NCI-H187 treated with DMSO at 0.1 percent for 48 hours (cell line): ENCODE data around the gene ZDHHC17.
"Not testable (repeated sequence)": the region's sequence is repeated elsewhere in the genome, so short reads cannot be mapped to it uniquely, and the experiment has no call there.

ENCODE experiments used
- DNase-seq: peaks from one replicate; lab custom pipeline; 2025; lab: John Stamatoyannopoulos, UW

Gene ZDHHC17, protein sequence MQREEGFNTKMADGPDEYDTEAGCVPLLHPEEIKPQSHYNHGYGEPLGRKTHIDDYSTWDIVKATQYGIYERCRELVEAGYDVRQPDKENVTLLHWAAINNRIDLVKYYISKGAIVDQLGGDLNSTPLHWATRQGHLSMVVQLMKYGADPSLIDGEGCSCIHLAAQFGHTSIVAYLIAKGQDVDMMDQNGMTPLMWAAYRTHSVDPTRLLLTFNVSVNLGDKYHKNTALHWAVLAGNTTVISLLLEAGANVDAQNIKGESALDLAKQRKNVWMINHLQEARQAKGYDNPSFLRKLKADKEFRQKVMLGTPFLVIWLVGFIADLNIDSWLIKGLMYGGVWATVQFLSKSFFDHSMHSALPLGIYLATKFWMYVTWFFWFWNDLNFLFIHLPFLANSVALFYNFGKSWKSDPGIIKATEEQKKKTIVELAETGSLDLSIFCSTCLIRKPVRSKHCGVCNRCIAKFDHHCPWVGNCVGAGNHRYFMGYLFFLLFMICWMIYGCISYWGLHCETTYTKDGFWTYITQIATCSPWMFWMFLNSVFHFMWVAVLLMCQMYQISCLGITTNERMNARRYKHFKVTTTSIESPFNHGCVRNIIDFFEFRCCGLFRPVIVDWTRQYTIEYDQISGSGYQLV

DNA sequence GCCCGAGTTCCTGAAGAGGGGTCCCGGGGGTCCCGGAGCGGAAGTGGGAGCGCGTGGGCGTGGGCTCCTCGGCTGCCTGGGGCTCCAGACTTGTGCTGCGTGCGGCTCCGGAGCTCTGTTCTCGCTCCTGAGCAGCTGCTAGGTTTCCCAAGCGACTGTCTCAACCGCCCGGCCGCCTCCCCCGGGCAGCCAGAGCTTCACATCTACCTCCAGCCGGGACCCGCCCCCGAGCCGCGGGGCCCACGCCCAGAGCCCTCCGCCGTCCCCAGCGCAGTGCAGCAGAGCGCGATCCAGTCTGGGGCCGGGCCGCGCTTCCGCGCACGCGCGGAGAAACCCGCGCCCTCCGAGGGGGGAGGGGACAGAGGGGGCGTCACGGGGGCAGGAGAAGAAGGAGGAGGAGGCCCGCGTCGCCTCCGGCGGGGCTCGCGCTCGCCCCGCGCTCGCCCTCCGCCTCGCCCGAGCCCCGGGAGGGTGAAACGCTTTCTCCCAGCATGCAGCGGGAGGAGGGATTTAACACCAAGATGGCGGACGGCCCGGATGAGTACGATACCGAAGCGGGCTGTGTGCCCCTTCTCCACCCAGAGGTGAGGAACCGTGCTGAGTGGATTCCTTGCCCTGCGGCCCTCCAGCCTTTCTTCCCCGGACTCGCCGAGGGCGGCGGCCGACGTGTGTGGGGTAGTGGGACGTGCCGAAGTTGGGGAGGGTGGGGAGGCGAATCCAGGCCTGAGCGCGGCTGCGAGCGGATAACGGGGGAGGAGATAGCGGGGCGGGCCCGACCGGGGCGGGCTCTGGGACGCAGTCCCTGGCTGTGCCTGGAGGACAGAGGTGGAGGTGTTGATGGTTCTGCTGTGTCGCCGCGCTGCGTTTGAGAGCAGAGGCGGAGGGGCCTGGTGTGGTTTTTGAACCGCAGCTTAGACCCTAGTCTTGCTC, at the start of gene ZDHHC17:
ZDHHC17 (plus strand) TSS at position 370 of the 930 bp plus-strand sequence; CDS start at position 492, 122 bp downstream.
- DNase-seq, result peak; percentile 87

DNA sequence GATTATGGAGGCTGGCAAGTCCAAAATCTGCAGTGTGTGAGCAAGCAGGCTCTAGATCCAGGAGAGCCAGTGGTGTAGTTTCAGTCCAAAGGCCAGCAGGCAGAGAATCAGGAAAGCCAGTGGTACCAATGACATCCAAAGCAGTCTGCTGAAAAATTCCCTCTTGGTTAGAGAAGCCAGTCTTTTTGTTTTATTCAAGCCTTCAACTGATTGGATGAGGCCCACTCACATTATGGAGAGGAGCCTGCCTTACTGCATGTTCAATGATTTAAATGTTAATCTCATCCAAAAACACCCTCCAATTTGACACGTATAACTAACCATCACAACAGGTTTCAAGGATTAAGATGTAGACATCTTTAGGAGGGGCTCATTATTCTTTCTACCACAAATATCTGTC, 49.5 kb upstream of the ZDHHC17 start:
- DNase-seq, result no peak

DNA sequence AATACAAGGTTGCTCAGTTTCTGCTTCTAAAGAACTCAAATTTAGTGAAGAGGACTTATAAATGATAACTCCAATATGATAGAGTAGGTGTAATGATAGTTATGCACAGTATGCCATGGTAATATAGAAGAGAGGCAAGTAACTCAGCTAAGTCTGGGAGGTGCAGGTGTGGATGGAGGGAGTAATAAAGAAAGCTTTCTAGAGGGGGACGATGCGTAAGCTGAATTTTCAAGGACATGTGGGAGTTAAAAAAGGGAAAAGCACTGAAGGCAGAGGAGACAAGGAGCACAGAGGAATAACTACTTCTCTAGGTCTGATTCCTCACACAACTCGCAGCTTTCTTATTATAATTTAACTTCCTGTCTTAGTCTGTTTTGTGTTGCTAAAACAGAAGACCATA, 49.1 kb upstream of the ZDHHC17 start:
- DNase-seq, result no peak

DNA sequence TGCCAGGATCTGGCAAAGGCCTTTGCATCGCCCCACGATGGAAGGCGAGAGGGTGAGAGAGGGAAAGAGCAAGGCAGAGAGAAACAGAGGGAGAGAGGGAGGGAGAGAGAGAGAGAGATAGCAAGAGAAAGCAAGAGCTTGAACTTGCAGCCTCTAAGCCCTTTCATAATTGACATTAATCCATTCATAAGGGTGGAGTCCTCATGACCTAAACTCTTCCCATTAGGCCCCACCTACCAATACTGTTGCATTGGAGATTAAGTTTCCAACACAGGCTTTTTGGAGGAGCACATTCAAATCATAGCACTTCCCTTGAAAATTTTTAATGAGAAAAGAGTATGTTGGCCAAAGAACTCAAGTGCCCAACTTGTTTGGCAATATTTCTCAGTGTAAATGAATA, 48.6 kb upstream of the ZDHHC17 start:
- no peak for DNase-seq

DNA sequence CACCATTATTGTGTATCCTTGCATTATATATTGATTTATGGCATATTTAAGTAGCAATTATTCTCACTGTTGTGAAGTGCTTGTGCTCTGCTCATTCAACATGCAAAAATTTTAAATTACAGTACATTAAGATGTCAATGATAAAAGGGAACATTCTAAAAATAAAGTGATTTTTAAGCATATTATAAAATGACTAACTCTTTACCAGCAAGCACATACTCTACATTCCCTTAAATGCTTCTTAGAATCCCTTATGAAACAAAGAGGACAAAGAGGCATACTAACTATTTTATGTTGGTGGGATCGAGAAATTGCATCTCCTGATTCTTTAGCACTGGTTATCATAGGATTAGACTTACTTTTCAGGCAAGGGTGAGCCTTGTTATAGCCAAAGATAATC, 46.6 kb upstream of the ZDHHC17 start:
- no peak for DNase-seq

DNA sequence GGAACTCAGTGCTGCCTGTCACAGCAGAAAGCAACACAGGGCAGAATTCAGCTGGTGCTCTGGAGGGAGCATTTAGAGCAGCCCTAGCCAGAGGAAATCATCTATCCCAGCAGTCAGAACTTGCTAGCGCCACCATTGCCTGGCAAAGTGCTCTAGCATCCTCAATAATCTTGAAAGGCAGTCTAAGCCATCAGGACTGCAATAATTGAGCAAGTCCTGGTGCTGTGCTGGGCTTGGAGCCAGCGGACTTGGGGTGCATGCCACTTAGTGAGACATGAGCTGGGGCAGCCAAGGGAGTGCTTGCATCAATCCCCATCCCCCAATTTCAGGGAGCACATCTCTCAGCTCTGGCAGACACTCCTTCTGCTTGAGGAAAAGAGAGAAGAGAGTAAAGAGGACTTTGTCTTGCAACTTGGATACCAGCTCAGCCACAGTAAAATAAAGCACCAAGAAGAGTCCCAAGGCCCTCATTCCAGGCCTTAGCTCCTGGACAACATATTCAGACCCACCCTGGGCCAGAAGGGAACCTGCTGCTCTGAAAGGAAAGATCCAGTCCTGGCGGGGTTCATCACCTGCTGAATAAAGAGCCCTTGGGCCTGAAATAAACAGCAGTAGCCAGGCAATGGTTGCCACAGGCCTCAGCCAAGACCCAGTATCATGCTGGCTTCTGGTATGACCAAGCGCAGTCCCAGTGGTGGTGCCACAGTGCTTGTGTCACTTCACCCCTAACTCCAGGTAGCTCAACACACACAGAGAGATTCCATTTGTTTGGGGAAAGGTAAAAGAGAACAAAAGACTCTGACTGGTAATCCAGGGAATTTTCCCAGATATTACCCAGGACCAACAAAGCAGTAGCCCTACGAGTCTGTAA, 44.5 kb upstream of the ZDHHC17 start:
- DNase-seq, result no peak

DNA sequence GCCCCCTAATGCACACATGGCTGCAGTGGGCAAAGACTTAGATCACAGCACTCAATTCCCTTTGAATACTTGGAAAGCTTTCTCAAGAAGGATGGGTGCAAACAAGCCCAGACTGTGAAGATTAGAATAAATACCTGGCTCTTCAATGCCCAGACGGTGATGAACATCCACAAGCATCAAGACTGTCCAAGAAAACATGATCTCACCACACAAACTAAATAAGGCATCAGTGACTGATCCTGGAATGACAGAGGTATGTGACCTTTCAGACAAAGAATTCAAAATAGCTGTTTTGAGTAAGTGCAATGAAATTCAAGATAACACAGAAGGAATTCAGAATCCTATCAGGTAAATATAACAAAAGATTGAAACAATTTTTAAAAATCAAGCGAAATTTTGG, 43.8 kb upstream of the ZDHHC17 start:
- no peak for DNase-seq

DNA sequence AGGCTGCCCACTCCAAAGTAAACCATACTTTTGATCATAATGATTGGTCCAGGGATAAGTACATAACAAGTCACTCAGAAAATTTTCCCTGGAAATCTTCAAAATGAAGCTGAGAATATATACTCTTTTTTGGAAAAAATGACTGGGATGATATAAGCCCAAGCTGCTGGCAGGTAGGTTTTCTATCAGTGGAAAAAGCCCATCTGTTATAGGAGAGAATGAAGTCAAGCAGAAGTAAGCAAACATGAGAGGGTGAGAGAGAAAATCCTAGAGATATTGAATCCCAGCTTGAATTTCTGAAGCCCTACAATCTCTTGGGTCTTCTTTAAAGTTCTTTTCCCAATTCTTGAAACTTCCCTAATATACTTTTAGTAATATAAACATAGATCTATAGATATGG, 37.3 kb upstream of the ZDHHC17 start:
- DNase-seq, result no peak

DNA sequence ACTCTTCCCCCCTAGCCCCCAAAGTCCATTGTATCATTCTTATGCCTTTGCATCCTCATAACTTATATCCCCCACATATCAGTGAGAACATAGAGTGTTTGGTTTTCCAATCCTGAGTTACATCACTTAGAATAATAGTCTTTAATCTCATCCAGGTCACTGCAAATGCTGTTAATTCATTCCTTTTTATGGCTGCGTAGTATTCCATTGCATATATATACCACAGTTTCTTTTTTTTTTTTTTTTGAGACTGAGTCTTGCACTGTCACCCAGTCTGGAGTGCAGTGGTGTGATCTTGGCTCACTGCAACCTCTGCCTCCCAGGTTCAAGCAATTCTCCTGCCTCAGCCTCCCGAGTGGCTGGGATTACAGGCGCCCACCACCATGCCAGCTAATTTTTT, 31.7 kb upstream of the ZDHHC17 start:
- DNase-seq, result not testable (repeated sequence)

DNA sequence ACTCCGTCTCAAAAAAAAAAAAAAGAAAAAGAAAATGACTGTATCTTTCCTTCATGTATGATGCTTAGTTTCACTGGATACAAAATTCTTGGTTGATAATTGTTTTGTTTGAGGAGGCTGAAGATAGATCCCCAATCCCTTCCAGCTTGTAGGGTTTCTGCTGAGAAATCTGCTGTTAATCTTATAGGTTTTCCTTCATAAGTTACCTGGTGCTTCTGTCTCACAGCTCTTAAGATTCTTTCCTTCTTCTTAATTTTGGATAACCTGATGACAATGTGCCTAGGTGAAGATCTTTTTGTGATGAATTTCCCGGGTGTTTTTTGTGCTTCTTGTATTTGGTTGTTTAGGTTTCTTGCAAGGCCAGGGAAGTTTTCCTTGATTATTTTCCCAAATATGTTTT, 26.2 kb upstream of the ZDHHC17 start:
- not testable (repeated sequence) for DNase-seq

DNA sequence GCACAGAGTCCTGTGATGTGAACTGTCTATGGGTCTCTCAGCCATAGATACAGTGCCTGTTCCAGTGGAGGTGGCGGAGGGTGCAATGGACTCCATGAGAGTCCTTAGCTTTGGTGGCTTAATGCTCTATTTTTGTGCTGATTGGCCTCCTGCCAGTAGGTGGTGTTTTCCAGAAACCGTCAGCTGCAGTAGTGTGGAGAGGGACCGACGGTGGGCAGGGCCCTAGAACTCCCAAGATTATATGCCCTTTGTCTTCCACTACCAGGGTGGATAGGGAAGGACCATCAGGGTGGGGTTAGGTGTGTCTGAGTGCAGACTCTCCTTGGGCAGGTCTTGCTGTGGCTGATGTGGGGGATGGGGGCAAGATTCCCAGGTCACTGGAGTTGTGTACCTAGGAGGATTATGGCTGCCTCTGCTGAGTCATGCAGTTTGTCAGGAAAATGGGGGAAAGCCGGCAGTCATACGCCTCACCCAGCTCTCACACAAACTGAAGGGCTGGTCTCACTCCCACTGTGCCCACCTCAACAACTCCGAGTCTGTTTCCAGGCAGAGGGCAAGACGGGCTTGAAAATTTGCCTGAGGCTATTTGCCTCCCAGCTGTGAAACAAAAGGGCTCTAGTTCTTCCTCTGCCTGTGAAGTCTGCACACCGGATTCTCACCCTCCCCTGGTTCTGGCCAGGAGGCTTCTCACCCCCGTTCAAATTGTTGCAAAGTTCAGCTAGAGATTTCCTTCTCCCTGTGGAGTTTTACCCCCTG, 24.9 kb upstream of the ZDHHC17 start:
- DNase-seq, result no peak

DNA sequence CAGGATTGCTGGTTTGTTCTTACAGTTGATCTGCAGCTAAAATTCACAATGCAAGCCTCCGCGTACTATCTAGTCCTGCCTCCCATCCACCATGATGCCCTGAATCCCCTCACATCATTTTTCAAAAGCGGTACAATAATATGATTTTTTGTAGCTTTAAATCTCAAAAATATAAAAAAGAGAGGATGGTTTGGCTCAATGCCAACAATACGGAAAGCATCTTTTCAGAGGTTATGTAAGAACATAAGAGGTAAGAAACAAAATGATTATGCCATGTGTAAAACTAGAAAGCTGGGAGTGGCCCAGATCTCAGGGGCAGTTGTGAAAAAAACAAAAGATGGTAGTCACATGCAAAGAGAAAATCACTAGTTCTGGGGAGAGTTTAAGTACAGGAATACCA, 24.0 kb upstream of the ZDHHC17 start:
- no peak for DNase-seq

DNA sequence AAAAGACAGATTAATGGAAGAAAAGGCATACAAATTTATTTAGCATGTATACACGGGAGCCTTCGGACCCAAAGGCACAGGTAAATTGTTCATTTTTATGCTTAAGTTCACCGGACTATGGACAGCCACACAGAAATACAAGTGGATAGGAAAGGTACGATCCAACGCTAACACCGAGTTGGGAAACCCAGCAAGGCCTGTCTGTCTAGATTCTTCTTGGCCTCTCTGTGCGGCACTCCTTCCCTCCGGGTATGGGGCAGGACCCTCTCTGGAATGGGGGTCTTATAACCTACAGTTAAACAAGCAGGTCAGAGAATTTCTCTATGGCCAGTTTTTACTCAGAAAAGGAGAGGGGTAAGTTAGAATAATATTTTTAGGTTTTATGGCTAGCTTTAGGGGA, 23.4 kb upstream of the ZDHHC17 start:
- no peak for DNase-seq

DNA sequence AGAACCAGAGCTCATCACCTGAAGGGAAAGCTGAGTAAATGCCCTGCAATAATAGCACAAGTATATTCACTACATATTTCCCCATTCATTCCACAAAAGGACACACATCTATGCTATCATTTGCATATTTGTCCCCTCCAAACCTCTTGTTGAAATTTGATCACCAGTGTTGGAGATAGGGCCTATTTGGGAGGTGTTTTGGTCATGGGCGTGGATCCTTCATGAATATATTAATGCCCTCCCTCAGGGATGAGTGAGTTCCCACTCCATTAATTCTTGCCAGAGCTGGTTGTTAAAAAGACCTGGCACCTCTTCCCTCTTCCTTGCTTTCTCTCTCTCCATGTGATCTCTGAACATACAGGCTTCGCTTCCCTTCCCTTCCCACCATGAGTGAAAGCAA, 18.6 kb upstream of the ZDHHC17 start:
- no peak for DNase-seq

DNA sequence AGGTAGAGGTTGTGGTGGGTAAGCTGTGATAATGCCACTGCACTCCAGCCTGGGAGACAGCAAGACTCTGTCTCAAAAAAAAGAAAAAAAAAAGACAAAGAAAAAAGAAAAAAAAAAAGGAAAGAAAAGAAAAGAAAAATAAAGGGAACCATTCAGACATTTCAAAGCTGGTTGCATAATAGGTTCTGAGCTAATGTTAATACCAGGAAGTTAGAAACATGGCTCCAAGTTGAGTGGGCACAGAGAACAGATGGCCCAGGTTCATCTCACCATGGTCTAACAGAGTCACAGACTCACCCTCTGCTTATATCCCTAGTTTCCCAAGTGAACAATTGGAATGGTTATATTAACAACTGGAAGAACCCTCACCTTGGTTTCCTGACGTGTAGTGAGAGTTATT, 17.4 kb upstream of the ZDHHC17 start:
- no peak for DNase-seq

DNA sequence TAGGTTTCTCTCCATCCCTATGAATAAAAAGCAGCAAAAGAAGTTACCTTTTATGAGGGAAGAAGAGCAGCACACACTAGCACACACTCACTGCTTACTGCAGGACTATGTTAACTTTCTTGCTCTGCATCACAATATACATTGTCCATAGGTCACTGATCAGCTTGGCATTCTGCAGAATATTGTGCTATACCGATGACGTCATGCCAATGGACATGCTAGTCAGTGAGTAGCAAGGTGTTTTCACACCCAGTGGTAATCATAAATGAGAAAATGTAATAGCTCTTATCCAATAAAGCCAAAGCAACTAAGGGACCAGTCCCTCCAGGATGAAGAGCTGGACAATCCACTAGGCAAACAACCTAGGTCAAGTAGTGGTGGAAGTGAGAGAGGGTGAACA, 16.7 kb upstream of the ZDHHC17 start:
- DNase-seq, result no peak

DNA sequence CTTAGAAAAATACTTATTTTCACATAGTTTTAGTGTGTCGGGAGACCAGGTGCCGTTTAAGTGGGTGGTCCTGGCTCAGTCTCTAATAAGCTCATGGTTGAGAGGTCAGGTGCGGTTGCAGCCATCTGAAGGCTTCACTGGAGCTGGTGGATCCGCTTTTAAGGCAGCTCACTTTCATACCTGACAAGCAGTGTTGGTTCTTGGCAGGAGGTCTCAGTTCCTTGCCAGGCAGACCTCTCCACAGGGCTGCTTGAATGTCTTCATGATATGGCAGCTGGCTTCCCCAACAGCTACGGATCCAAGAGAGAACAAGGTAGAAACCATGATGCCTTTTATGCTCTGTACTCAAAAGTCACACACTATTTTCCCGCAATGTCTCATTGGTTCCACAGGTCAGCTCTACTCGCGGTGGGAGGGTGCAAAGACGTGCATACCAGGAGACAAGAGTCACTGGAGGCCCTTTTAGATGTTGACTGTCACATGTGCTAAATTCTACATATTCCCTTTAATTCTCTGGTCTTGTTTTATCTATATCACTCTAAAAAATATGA, 8.0 kb upstream of the ZDHHC17 start:
- no peak for DNase-seq

DNA sequence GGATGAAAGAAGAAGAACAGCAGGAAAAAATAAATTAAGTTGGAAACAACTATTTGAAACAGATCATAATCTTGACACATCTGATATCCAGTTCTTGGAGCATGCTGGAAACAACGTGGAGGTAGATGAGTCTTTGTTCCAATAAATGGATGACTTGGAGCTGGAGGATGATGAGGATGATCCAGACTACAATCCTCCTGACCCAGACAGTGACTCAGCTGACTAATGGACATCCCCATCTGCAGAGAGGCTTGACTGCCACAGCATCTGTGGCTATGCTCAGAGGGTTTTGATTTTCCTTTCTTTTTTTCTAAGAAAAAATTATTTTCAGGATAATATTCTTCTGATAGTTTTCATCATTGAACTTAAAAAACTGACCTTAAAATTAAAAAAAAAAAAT, 6.2 kb upstream of the ZDHHC17 start:
- no peak for DNase-seq

DNA sequence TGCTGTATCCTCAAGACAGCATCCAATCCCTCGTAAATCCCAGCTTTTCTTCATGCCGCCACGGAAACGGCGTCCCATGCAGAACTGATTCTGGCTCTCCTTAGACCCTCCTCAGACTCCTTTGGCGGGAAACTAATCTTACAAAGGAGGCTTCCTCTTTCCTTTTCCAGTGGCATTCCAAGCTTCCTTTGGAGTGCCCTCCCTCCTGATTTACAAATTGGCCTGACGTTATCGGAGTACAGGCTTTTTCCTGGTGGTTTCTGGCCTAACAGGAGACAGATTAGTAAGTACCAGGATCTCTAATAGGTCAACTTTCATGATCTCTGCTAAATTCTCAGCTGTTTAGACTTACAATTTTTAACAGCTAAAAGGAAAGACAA, 1.3 kb upstream of the ZDHHC17 start:
- no peak for DNase-seq

DNA sequence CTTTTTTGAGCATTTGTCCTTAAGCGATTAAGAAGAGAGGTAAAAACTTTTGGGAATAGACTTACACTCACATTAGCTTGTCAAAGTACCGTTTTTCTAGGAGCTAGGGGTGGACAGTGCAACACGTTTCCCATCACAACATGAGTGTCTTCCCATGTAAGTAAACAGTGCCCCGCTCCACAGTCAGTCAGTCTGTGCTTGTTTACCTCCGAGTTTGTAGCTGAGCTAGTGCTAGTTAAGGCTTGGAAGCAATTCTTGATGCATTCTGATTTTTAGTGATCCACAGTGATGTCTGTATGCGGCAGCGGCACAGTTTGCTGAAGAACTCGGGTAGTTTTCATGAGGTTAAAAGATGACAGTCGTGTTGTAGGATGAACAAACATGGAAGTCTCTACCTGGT, 941 bp downstream of the ZDHHC17 start:
- no peak for DNase-seq

DNA sequence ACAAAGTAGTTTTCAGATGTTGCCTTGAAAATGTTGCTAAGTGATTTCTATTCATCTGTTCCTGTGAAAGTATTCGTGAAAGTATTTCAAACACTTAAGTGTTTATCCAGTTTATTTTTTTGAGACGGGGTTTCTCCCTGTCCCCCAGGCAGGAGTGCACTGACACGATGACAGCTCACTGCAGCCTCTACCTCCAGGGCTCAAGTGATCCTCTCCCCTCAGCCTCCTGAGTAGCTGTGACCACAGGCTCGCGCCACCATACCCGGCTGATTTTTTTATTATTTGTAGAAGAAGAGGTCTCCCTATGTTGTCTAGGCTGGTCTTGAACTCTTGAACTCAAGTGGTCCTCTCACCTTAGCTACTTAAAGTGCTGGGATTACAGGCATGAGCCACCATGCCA, 1.7 kb downstream of the ZDHHC17 start:
- DNase-seq, result no peak
